NCI-H1417 (cell line): ENCODE data around the gene SLC17A8.
"Not testable (repeated sequence)": the region's sequence is repeated elsewhere in the genome, so short reads cannot be mapped to it uniquely, and the experiment has no call there.

ENCODE experiments used
- DNase-seq, 3 experiments: peaks; one replicate each; lab custom pipeline; 2025; lab: John Stamatoyannopoulos, UW

Gene SLC17A8

DNA sequence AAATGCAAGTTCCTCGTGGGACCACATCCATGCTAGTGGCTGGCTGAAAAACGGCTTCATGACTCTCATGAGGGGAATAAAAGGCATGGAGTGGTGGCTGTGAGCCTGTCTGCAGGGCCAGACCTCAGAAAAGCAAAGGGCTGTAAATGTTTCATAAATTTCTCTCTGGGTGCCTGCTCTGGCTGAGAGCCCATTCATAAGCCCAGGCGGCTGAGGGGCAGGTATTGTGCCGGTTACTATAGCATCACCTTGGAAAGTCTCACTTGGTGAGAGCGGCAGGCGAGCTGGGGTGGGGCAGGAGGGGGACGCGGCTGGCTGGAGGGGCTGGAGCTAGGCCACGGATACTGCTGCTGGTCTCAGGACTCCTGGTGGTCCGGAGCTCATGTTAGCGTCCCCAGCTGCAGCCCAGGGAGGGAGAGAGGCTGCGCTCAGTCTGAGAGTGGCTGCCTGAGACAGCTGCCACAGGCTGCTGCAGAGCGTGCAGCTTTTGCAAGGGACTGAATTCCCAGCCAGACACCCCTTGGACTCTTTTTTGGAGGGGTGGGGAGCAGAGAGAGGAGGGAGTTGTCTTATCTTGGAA is at the start of gene SLC17A8:
TSS of gene SLC17A8 (plus strand) at position 431 of the 580 bp plus-strand sequence. CDS start 318 bp downstream, outside the sequence.
- DNase-seq: peak; percentile 41 to 78 (median 62)

DNA sequence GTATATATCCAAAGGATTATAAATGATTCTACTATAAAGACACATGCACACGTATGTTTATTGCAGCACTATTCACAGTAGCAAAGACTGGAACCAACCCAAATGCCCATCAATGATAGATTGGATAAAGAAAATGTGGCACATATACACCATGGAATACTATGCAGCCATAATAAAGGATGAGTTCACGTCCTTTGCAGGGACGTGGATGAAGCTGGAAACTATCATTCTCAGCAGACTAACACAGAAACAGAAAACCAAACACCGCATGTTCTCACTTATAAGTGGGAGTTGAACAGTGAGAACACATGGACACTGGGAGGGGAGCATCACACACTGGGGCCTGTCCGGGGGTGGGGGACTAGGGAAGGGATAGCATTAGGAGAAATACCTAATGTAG is 48.7 kb upstream of the SLC17A8 start:
- DNase-seq: not testable (repeated sequence)

DNA sequence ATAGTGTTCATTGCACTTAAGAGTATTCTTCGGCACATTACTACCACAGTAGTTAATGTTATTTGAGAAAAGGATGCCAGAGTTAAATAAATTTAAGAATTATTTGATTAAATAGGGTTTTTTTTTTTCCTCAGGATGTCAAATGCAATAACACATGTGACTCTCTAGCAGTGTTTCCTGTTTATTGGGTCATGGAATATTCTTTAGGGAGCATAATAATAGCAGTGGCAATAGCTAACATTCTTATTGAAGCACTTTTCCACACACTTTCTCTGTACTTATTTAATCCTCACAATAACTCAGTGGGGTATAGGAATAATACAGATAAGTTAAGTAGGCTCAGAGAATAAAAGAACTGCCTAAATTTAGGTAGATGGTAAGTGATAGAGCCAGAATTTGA is 45.6 kb upstream of the SLC17A8 start:
- no peak for DNase-seq

DNA sequence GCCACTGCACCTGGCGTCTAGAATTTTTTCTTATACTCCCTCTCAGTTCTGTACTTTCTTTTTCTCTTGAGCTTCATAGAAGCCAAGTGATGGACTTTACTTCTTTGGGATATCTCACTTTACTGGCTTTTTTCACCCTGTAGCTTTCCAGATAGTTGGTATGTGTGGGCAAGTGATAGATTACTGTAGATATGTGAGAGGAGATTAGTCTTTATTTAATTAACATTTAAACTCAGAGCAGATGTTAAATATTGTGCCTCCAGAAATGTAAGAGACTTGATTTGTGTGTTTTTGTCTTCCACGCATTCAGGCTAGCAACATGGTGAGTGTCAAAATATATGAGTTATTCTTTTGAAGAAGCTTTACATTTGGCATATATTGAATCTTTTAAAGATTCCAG is 39.5 kb upstream of the SLC17A8 start:
- no peak for DNase-seq

DNA sequence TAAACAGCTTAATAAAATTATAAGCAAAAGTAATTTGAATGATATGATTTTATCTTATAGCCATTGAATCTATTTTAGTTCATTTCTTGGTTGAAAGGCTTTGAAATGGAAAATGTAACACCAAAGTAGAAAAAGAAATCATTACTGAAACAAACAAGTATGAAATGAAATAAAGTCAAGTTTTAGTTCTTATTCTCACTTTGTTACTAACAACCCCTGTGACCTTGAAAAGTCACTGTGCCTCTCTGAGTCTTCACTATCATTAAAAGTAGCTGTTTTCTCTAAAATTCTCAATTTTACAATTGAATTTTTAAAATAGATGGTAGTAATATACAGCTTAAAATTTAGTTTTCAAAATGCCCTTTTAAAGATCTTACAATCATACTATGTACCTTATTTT is 32.4 kb upstream of the SLC17A8 start:
- DNase-seq: no peak

DNA sequence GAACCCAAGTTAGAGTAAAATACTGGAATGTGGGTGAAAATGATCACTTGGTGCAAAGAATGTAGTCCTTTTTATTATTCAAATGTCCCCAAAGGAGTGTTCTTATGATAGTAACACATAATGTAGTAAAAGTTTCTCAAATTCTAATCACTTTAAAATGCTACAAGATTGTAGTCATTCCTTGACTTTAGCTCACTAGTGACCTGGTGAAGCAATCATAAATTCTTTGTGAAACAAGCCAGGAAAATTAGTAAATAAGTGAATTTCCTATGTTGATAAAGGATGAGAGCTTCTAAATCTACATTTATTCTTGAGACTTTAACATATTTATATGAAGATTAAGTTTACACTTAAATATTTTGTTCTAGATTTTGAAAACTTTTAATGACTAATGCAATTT is 30.7 kb upstream of the SLC17A8 start:
- DNase-seq: no peak

DNA sequence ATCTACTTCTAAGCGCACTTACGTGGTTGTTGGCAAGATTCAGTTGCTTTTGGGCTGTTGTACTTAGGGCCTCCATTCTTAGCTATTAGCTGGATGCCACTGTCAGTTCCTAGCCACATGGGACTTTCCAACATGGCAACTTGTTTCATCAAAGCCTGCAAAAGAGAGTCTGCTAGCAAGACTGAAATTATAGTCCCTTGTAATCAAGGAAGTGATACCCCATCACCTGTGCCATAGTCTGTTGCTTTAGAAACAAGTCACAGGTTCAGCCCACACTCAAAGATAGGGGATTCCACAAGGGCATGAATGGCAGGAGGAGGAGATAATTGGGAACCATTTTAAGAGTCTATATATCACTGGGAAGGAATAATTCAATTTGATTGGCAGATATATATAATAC is 27.1 kb upstream of the SLC17A8 start:
- no peak for DNase-seq

DNA sequence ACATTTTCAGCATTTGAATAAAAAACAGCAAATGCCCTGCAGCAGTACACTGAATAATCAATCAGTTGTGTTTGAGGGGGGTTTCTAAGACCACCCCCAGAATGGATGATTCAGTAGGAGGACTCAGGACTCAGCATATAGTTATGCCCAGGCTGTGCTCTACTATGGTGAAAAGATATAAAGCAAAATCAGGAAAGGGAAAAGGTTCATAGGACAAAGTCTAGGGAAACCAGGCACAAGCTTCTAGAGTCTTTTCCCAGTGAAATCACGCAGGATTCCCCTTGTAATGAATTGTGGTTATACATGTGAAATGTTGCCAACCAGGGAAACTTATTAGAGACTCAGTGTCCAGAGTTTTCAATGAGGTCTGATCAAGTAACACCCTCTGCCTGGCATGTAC is 25.0 kb upstream of the SLC17A8 start:
- no peak for DNase-seq

DNA sequence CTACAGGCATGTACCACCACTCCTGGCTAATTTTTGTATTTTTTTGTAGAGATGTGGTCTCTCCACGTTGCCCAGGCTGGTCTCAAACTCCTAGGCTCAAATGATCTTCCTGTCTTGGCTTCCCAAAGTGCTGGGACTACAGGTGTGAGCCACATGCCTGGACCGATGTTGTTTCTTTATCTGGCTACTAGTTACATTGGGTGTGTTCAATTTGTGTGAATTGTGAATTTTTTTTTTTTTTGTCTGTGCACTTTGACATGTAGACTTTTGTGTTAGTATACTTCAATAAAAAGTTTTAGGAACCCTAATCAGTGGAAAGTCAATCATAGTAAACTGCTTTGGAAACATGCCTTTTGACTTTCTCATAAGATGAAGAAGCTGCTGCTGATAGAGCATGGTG is 24.0 kb upstream of the SLC17A8 start:
- DNase-seq: no peak

DNA sequence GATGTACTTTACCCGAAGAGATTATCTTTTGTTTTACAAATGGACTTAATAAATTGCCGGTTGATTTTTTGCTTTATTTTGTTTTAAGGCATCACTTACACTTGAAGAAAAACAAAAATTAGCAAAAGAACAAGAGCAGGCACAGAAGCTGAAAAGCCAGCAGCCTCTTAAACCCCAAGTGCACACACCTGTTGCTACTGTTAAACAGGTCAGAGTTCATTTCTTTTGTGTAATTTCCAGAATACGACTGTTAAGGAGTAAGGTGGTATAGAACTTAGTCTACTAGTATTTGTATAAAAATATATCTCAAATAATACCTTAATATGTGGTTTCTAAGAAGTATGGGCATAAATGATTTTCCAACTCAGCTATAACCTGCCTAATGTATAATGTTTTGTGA is 19.6 kb upstream of the SLC17A8 start:
- DNase-seq: no peak

DNA sequence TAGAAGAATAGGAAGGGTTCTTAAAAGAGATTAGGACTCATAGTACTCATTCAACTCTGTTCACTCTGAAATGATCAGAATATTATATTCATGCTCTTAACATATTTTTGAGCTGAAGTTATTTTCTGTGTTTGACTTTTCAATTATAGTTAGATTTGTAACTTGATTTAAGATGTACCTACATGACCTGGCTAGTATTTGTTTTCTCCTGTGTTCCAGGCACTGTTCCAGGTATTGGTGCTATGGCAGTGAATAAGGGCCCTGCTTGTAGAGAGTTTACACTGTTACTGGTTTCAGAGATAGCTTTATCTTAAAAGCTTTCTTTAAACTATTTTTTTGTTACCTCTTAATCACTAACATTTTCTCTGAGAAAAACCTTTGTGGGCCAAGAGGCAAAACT is 19.1 kb upstream of the SLC17A8 start:
- no peak for DNase-seq

DNA sequence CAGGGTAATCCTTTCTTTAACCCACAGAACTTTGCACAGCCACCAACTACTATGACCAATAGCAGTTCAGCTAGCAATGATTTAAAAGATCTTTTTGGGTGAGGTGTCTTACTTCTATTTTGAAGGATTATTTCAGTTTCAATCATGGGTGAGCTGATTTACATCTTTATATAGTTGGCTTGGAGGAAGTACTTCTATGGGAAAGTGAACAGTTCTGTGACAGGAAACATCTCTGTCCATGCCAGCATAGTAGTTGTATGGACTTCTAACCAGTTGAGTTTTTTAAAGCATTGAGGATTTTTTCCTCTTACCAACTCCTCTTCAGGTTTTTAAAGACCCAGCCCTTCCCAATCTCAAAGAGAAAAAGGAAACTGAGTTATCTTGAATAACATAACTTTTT is 17.8 kb upstream of the SLC17A8 start:
- no peak for DNase-seq

DNA sequence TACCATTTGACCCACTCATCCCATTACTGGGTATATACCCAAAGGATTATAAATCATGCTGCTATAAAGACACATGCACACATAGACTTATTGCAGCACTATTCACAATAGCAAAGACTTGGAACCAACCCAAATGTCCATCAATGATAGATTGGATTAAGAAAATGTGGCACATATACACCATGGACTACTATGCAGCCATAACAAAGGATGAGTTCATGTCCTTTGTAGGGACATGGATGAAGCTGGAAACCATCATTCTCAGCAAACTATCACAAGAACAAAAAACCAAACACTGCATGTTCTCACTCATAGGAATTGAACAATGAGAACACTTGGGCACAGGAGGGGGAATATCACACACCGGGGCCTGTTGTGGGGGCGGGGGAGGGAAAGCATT is 14.0 kb upstream of the SLC17A8 start:
- not testable (repeated sequence) for DNase-seq

DNA sequence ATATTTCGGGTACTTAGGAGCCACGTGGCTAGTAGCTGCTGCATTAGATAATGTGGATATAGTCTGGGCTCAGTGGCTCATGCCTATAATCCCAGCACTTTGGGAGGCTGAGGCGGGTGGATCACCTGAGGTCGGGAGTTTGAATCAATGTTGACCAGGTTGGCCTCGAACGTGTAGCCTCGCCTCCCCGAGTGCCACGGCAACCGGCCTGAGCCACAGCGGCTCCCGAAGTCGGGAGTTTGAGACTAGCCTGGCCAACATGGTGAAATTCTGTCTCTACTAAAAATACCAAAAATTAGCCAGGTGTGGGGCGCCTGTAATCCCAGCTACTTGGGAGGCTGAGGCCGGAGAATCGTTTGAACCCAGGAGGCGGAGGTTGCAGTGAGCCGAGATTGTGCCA is 12.5 kb upstream of the SLC17A8 start:
- not testable (repeated sequence) for DNase-seq

DNA sequence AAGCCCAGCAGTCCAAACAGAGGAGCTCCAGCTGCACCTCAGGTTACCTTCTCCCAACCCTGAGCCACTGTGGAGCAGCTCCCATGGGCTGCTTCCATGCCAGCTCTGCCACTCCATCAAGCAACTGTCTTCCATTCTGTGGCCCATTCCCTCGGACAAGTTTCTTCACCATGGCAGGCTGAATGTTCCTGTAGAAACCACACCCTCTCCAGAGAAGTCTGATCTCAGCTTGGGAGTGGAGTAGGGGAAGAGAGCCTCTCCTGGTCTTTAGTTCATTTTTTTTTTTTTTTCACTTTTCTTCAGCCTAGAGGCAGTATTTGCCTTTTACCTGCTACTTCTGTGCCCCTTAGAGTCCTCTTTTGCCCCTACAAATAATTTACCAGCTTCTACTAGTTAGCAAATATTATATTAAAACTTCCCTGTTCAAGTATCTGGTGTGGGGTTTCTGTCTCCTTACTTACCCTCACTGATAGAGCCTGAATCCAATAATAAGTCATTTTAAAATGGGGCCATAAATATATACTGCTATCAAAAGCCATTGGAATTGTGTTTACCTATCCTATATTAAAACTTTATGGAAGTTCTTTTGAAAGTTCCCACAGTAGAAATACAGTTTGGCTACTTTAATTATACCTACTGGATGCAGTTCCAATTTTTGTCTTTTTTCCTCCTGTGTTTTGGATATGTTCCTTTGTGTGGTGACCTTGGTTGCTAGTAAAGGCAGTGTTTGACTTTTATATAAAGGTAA is 11.7 kb upstream of the SLC17A8 start:
- no peak for DNase-seq

DNA sequence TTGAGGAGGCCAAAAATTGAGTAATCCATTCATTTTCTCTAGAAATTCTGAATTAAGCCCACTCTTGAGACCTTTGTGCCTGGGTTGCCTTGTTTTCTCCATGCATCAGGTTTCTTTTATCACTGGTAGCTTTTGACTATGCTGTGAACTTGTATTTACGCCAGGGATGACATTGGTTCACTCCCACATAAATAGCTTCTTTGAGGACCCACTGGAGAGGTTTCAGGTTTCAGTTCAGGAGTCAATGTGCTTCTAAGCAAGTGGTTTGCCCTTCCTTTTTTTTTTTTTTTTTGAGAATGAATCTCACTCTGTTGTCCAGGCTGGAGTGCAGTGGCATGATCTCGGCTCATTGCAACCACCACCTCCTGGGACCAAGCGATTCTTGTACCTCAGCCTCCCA is 10.2 kb upstream of the SLC17A8 start:
- DNase-seq: peak in 2 of 3 experiments; percentile 39 to 94

DNA sequence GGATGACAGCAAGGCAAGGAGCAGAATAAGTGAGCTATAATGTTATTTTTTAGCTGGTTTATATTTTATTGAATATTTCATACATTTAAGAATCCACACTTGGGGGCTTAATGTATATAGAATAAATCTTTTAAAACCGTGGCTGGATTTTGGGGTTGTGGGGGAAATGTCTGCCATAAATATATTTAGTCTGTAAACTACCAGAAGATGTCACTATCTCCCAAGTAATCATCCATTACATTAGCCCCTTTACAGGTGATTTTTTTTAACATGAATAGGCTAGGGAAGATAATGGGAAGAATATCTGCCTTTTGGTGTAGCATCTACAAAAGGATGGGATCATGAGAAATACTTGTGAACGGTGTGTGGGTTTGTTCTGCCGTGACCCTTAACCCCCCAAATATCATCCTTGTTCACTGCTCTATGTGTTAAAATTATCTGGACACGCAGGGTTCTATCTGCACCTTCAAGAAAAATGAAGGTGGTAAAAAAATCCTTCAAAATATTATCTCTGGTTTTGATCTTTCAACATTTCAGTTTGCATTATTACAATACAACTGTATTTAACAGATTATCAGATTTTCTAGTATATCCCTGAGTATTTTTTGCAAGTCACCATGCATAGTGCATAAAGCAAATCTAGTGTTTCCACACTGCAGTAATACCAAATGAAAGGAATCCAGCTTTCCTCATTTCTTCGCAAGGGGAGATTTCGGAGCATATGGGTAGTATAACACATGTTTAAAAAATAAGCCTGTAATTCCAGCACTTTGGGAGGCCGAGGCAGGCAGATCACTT is 8.0 kb upstream of the SLC17A8 start:
- peak; percentile 41 to 82 (median 52) for DNase-seq

DNA sequence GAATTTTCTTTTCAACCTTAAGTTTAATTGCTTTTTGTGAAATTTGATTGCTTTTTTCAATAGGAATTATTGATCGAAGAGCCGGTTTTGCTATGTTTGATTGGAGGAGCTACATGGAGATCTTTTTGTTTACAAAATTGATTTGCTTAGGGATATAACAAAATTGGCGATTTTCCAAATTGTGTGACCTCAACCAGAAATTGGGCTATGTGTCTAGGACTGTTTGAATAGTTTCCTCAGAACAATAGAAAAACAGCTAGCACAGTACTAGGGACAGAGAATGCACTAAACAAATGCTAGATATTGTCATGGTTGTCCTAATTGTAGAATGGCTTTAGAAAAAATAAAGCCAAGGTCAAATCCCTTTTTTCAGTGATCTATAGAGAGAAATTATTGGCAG is 2.4 kb downstream of the SLC17A8 start:
- peak in 1 of 3 experiments; percentile 46 for DNase-seq

DNA sequence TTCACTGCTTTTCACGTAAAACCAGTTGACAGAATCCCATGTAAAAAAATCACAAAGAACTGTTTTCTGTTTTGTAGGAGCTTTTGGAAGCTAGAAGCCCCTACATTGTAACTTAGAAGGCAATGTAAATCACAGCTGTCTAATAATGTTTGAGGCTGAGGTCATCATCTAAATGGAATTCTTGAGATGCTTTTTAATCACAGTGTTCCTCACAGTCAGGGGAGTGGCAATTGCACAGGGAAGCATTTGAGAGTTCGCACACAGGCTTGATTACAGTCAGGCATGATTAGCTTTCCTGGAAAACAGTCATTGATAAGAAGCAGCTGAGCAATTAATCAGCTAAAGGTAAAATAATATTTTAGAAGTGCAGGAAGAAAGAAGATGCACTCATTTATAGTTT is 2.9 kb downstream of the SLC17A8 start:
- peak in 2 of 3 experiments; percentile 26 to 69 for DNase-seq

DNA sequence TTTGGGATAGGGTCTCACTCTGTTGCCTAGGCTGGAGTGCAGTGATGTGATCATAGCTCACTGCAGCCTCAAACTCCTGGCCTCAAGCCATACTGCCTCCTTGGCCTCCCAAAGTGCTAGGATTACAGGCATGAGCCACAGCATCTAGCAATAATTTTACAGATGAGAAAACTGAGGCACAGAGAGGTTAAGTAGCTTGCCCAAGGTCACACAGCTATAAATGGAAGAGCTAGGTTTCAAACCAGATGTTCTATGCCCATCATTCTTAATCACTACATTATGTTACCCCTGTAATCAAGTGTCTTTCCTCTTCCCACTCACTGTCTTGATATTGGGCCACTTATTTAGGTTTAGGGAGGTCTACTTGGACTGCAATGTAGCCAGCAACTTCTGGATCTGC is 3.6 kb downstream of the SLC17A8 start:
- no peak for DNase-seq

DNA sequence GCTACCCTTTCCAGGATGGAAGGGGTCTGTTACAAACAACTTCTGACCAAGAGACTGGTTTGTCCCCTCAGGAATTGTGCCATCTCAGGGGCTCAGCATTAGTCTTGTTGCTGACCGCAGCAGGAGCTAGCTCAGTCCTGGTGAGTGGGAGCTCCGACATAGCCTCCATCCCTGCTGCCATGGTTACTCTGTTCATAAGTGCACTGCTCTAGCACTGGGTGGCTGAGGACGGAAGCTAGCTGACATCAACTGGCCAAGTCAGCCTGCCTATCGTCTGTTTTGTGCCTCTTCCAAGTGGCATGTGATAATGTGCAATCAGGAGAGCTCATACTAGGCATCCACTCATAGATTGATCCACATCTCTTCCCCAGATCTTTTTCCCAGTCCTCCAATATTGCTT is 7.5 kb downstream of the SLC17A8 start:
- no peak for DNase-seq

DNA sequence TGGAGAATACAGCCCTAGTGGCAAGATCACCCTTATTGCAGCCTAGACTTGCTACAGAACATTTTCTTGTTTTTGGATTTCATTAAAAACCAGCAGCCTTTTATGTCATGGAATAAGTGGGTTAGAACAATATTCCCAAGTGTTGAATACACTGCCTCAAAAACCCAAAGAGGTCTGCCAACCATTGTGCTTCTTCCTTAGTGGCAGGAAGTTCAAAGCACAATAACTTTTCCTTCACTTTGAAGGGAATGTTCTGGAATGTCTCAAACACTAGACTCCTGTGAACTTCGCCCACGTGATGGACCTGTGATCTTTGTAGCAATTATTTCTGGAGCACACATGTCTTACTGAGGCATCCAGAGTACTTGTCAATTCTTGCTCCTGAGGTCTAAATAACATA is 8.5 kb downstream of the SLC17A8 start:
- DNase-seq: no peak

DNA sequence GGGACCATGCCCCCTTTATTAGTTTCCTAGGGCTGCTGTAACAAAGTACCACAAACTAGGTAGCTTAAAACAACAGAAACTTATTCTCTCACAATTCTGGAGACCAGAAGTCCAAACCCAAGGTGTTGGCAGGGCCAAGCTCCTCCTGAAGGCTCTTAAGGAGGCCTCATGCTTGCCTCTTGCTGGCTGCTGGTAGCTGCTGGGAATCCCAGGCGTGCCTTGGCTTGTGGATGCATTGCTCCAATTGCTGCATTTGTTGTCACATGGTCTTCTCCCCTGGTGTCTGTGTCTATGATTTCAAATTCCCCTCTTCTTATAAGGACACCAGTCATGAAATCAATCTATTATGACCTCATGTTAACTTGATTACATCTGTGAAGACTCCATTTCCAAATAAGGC is 11.2 kb downstream of the SLC17A8 start:
- no peak for DNase-seq
